ENCODE results near the gene CASTOR1. TPM values are rescaled to one million over a fixed set of nuclear protein-coding genes. Genes with fewer than 3 reads are reported as not detected.

The CASTOR1 gene
- total and polyA plus RNA-seq, 2 experiments from 2014 or later: 19.0 to 22.2 TPM

GRCh38 chr22:30284666-30285065, 4.6 kb downstream of the CASTOR1 start:
- Histone ChIP-seq H3K9me3 (ENCODE audit: low read depth) (no peaks in the 10 kb centered on the region), H3K36me3 (no peaks in the 10 kb centered on the region), H3K27ac (no peak overlapping the region), H3K4me3 (no peak overlapping the region), H3K27me3 (no peaks in the 10 kb centered on the region), H3K4me1 (ENCODE audit: low read depth) (peaks cover 7% of the 10 kb centered on the region)
- TF ChIP-seq, protein P1, sequence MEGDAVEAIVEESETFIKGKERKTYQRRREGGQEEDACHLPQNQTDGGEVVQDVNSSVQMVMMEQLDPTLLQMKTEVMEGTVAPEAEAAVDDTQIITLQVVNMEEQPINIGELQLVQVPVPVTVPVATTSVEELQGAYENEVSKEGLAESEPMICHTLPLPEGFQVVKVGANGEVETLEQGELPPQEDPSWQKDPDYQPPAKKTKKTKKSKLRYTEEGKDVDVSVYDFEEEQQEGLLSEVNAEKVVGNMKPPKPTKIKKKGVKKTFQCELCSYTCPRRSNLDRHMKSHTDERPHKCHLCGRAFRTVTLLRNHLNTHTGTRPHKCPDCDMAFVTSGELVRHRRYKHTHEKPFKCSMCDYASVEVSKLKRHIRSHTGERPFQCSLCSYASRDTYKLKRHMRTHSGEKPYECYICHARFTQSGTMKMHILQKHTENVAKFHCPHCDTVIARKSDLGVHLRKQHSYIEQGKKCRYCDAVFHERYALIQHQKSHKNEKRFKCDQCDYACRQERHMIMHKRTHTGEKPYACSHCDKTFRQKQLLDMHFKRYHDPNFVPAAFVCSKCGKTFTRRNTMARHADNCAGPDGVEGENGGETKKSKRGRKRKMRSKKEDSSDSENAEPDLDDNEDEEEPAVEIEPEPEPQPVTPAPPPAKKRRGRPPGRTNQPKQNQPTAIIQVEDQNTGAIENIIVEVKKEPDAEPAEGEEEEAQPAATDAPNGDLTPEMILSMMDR (IDR thresholded peaks at IDR 0.05; ENCODE audit: low read depth, low read length): no peak
- DNase-seq (ENCODE audit: low read depth in 1 of 2, low spot score in 1 of 2): no peak

DNA sequence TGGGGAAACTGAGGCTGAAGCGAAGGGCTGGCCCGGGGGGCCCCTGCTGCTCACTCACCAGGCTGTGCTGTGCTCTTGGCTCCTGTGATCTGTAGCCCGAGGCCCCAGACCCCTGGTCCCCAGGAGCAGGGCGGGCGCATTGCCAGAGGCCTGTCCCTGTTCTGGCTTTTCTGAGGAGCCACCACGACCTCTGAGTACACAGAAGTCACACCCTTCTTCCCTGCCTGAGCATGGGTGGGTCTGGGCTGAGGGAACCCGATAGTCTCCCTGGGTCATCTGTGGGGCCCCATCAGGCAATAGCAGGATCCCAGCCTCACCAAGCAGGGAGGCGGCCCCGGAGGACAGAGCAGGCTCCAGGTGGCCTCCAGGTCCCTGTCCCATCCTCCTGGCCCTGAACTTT, 5.1 kb downstream of the CASTOR1 start:
- Histone ChIP-seq H3K4me1 (ENCODE audit: low read depth) (peaks cover 7% of the 10 kb centered on the region), H3K27me3 (no peaks in the 10 kb centered on the region), H3K36me3 (no peaks in the 10 kb centered on the region), H3K9me3 (ENCODE audit: low read depth) (no peaks in the 10 kb centered on the region), H3K27ac (no peak overlapping the region), H3K4me3 (no peak overlapping the region)
- TF ChIP-seq, protein P1 (IDR thresholded peaks at IDR 0.05; ENCODE audit: low read depth, low read length): no peak
- DNase-seq (ENCODE audit: low read depth in 1 of 2, low spot score in 1 of 2): no peak

DNA sequence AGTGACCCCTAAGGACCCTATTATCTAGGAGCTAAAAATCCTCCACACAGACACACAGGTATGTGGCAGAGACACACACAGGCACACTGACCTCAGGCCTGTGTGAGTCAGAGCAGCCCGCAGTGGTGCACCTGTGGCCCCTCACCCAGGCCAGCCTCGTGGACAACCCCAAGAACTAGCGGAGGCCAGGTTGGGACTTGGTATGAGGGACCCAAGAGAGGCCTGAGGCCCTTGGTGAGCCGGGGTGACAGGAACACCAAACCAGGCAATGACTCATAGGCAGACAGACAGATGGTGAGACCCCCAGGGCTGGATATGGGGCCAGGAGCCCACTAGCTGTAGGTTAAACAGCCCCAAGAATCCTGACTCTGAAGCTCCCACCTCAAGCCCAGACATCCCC, 6.0 kb downstream of the CASTOR1 start:
- H3K27ac ChIP-seq: no peak overlapping the region
- no peak for DNase-seq (ENCODE audit: low read depth in 1 of 2, low spot score in 1 of 2)
- H3K4me3 ChIP-seq: no peak overlapping the region
- no peaks in the 10 kb centered on the region for H3K27me3 ChIP-seq
- H3K9me3 ChIP-seq (ENCODE audit: low read depth): no peaks in the 10 kb centered on the region
- peaks cover 3% of the 10 kb centered on the region for H3K4me1 ChIP-seq (ENCODE audit: low read depth)
- no peaks in the 10 kb centered on the region for H3K36me3 ChIP-seq
- TF ChIP-seq, protein P1 (IDR thresholded peaks at IDR 0.05; ENCODE audit: low read depth, low read length): no peak

DNA sequence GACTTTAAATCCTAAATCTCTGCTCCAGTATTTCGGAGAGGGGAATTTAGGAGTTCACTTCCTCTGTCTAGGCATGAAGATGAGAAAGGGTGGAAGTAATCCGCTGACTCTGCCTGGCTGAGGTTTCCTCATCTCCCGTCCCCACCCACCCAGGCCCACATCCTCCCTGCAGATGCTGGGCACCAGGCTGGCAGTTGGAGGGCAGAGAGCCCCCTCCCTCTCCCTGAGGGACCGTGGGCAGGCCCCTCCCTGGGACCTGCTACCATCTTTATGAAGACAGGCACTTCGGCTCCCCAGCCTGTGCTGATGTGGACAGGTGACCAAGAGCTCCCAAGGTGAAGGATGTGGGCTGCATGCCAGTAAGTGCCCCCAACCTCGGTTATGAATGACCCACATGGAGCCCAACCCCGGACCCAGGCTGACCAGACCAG, 6.7 kb downstream of the CASTOR1 start:
- Histone ChIP-seq H3K9me3 (ENCODE audit: low read depth) (no peaks in the 10 kb centered on the region), H3K4me3 (no peak overlapping the region), H3K27ac (no peak overlapping the region), H3K36me3 (no peaks in the 10 kb centered on the region), H3K27me3 (no peaks in the 10 kb centered on the region), H3K4me1 (ENCODE audit: low read depth) (peaks cover 3% of the 10 kb centered on the region)
- DNase-seq (ENCODE audit: low read depth in 1 of 2, low spot score in 1 of 2): no peak
- TF ChIP-seq, protein P1 (IDR thresholded peaks at IDR 0.05; ENCODE audit: low read depth, low read length): no peak

GRCh38 chr22:30280505-30280904, 8.8 kb downstream of the CASTOR1 start:
- H3K27ac ChIP-seq: no peak overlapping the region

More at GRCh38 chr22:30280505-30280904, 8.8 kb downstream of the CASTOR1 start:
- Histone ChIP-seq H3K27me3 (no peaks in the 10 kb centered on the region), H3K36me3 (no peaks in the 10 kb centered on the region), H3K9me3 (ENCODE audit: low read depth) (no peaks in the 10 kb centered on the region), H3K4me3 (no peak overlapping the region), H3K4me1 (ENCODE audit: low read depth) (peaks cover 5% of the 10 kb centered on the region)
- TF ChIP-seq, protein P1 (IDR thresholded peaks at IDR 0.05; ENCODE audit: low read depth, low read length): no peak
- no peak for DNase-seq (ENCODE audit: low read depth in 1 of 2, low spot score in 1 of 2)

Measured in cardiac muscle cell (in vitro differentiated cells and primary cell).